GM21825 (cell line): Measurements from ENCODE around the gene PLEKHA7.
"Not testable (repeated sequence)": the region's sequence is repeated elsewhere in the genome, so short reads cannot be mapped to it uniquely, and the experiment has no call there.

ENCODE experiments used
- ATAC-seq: cut with Tn5 transposase; IDR thresholded peaks from one replicate; pipeline ENCODE4 v1.9.1; 2021; ENCODE audit warnings: mild to moderate bottlenecking, moderate library complexity; ENCODE audit not compliant: unreplicated experiment

Gene PLEKHA7

DNA sequence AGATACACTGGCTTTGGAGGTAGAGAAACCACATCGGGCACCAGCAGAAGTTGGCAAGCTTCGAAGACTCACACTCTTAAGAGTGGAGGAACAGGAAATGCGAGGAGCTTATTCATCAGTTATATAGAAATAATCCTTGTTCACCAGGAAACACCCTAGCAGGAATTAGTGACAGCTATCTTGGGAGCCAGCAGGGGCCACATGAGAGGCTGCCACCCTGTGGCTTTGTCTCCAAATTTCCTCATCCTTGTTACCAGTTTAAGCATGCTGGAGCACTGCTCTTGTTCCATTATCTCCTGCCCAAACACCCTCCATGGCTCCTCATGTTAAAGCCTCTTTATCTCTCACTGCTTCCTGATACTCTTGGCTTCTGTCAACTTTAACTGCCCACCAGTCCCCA is 131.0 kb downstream of the PLEKHA7 start:
- ATAC-seq, result no peak

DNA sequence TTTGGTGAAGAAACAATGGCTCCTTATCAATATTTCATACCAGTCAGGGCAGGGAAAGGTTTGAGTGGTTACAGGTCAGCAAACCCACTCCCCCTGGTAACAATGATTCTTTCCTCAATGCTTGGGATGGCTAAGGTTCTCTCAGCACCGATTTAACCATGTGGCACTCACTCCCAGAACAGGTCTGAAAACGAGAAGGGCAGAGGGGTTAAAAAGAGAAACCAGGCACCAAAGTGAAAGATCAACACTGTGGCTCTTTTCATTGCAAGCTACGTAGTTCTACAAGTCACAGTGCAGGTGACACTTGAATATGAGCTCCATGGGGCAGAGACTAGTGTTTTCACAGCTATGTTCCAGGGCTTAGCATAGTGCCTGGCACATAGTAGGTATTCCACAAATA is 132.4 kb downstream of the PLEKHA7 start:
- no peak for ATAC-seq

DNA sequence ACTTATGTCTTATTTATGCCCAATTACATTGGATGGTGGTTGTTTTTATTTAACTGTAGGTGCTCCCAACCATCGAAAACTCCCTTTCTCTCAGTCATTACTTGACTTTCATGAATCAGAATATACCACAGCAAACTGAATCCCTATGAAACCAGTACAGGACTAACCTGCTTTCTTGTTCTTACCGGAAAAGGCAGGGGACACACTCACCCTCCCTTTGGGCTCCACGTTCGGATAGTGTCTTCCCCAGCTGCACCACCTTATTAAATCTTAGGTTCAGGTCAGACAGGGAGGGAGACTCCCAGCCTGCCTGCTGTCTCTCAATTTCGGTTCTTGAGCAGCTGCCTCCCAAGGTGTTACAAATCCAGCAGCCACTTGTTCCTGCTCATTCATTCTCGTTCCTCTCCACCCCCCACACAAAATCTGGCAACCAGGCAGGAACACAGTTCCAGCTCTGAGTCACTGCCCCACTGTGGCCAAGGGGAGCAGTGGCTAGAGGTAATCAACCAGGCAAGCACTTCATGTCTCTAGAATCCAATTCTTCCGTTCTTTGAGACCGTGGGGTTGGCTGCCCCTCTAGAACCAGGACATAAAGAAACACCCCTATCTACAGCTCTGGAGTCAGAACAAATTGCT is 133.0 kb downstream of the PLEKHA7 start:
- ATAC-seq, result no peak

DNA sequence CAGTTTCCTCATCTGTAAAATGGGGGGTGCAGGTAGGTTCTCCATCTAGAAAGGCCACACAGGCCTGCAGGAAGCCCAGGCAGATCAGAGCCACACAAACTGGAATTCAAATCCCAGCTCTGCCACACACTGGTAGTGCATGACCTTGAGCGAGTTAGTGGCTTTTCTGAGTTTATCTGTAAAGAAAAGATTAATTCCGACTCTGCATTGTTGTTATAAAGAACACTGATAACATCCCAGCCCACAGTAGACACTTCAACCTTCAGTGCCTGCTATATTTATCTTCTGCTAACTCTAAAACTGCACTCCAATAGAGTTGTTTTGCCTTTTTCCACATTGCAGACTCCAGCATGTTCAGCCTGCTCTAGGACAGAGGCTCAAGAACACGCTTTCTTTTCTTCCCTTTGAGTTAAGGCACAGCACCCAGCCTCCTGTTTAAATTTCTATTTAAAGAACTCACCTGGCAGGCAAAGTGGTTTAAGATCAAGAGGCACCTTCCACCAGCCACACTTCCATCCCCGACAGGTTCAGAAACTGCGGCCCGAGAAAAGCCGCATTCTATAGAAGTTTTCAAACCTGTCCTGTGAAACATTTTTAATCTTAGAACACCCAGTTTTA is 133.9 kb downstream of the PLEKHA7 start:
- ATAC-seq, result no peak

DNA sequence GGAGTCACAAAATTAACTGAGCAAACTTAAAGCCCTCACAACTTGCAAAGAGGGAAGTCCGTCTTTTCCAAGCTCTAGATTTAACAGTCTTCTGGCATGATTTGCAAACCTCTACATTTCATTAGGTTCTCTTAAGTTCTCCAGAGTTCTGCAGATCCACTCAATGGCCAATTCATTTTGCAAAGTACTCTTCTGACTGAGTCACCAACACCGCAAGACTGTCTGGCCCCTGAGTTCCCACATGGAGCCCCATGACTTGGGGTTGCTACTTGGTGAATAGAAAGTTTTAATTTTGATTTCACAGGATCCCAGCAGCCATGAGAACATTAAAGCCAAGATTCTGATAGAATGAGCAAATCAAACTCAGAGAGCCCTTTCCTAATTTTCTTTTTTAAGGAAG is 134.5 kb downstream of the PLEKHA7 start:
- ATAC-seq, result no peak

DNA sequence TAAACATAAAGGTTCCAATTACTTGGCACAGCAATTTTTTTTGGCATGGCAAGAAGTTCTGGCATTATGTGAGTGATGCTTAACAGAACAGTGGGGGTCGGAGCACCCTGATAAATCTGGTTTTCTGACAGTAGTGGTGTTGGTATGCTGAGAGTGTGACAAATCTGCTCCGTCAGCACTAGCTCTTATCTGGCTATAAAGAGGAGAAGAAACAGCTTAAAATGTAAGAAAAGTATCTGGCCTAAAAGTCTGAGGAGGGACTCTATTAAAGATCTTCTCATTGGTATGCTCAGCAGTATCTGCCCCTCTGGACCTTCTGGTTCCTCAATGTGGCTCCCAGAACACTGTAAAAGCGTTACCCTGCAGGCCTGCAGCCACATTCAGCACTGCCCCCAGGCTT is 137.4 kb downstream of the PLEKHA7 start:
- ATAC-seq, result no peak

DNA sequence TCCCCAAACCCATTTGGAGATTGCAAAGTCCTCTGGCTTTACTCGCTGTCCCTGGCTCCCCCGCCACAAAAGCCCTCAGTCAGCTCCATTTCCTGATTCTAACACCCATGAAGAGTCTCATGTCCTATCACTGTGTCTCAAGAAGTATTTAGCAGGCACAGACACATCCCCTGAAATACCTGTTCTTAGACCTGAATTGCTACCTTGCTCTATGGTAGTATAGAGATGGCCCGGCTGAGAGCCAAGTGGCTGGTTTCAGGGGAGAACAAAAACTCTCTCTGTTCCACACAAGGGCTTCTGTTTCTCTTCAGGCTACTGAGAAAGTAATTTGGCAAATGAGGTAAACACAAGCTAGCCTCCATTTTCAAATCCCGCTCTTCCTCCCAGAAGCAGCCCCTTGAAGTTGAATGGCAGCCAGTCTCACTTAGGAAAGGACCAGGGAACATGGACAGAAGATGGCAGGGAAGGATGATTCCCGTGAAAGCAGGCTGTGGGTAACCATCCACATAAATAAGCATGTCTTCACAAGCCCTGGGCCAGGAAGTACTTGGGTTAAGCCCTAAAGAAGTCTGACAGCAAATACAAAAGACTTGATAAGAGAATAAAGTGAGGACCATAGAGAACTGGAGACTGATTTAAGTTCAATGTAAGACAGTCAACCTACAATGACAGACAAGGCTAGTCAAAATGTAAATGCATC is 138.0 kb downstream of the PLEKHA7 start:
- ATAC-seq, result no peak

DNA sequence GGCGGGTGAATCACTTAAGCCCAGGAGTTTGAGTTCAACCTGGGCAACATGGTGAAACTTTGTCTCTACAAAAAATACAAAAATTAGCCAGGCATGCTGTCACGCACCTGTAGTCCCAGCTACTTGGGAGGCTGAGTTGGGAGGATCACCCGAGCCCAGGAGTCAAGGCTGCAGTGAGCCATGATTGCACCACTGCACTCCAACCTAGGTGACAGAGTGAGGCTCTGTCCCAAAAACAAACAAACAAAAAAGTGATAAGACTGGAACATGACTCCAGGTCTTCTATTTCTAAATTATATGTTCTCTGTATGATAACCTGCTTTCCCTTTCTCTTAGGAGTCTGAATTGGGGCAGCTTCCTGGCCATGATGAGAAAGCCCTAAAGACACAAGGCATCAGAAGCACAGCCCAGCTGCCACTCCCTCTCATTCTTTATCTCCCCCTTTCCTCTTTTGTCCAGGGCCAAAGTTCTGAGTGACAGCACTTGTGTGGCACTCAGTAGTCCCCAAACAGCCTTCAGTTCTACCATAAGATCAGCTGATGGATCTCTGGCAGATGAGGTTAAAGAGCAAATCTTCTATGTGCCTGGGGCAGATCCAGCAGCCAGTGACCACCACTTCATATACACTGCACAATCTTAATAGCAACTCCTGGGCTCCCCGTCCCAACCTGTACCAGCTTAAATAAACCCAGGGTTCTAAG is 139.8 kb downstream of the PLEKHA7 start:
- no peak for ATAC-seq

DNA sequence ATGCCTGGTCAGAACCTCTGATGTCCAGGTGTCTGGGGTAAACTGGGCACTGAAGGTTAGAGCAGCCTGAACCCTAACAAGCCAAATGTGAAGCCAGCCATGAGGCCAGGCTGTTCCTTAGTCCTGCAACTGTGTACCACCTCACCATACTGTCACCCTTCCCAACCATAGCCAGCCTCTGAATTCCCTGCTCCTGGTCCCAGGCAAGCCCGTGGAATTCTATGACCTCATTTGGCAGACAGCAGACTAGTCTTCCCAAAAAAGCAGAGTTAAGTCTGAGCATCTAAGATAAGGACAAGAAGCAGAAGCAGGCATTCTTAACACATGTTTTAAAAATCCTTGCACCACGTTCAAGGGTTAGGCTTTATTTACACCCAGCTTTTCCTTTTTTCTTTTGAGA is 140.9 kb downstream of the PLEKHA7 start:
- no peak for ATAC-seq

DNA sequence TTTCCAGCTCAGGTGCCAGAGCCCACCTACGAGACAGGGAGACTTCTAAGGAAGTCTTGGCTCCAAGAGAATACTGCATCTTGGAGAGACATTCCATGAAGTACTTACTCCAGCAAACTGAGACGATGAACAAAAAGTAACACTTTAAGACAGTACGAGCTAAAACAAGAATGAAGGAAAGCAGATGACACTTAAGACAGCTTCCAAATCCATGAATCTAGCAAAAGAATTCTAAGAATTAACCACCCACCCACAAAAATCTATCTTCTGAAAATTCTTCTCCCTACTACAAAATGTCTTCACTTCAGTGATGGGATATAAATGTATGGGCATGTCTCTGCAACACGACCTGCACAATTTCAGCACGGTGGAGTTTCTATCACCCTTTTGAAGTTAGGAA is 142.8 kb downstream of the PLEKHA7 start:
- ATAC-seq, result no peak

DNA sequence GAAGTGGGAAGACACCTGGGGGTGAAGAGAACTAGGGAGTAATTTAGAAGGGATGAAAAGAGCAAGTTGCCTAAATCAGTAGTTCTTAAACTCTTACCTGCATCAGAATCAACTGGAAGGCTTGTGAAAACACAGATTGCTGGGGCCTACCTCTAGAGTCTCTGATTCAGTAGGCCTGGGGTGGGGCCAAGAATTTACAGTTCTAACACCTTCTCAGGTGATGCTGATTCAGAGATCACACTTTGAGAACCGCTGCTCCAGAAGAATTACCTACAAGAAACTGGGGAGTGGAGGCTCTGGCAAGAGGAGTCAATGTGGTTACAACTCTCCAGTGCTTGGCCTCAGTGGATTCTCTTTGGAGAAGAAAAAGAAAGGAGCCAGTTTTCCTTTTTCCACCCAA is 147.1 kb downstream of the PLEKHA7 start:
- no peak for ATAC-seq

DNA sequence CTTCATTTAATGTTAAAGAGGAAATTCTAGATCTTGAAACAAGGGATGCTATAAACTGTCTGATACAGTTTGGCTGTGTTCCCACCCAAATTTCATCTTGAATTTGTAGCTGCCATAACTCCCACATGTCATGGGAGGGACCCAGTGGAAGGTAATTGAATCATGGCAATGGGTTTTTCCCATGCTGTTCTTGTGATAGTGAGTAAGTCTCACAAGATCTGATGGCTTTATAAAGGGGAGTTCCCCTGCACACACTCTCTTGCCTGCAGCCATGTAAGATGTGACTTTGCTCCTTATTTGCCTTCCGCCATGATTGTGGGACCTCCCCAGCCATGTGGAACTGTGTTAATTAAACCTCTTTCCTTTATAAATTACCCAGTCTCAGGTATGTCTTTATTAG is 149.8 kb downstream of the PLEKHA7 start:
- not testable (repeated sequence) for ATAC-seq

DNA sequence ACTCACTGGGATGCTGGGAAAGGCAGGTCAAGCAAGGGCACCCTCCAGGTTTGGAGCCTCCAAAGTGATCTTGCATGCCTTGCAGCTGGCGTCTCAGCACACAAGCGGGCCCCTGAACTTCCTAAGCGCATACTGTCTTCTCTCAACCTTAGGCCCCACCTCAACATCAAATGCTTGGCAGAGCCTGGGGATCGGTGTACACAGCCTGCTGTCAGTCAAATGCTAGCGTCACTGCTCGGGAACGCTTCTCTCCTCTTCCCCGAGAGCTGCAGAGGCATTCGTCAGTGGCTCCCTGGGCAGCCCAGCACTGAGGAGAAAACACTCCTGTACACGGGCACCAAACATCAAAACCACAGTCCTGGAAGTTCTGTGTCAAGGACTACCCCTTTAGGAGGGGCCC is 150.8 kb downstream of the PLEKHA7 start:
- no peak for ATAC-seq

DNA sequence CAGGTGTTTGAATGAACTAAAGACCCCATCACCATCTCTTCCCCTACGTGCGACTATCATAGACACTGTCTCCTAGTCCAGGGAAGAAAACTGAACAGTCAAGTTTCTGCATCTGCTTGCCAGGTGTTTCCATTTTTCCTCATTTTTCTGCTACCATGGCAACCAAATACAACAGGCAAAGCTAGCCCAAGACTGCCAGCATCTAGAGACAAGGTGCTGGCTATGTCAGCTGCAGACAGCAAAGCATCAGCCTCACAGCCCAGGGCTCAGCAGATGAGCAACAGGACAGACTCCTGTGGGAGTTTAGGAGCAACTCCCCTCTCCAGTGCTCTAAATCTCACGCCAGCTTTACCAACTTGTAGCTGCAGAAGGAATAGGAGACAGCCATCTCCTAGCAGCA is 151.5 kb downstream of the PLEKHA7 start:
- ATAC-seq, result no peak

DNA sequence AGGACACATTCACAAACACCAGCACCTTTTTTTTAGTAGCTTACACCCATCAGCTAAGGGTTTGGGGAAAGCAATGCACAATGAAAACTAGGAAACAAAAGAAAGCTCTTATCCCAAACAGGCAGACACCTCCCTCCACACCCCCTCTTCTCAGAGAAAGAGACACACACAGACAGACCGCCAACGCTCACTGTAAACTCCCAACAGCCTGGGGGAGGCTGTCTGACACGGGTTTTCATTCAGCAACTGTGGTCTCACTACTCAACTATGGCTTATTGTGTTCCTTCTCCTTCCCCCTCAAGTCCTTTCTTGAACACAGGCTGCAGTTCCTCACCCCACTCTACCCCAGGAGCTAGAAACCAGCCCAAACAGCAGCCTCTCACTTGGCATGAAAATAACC is 152.4 kb downstream of the PLEKHA7 start:
- no peak for ATAC-seq

DNA sequence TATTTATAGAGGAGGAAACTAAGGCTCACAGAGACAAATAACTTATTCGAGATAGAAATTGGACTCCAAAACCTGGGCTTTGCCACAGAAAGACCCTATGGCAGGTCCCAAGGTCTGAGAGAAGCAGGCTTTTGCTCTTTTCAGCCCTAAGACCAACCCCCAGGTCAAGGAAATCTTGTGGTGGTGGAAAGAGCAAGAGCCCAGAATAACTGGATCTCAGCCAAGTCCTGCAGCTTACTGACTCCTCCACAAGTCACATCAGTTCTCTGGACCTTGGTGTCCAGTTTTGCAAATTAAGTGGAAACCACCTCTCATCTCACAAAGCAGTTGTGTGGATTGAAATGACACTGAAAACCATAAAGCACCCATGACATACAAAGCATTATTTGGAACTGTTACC is 153.6 kb downstream of the PLEKHA7 start:
- no peak for ATAC-seq

DNA sequence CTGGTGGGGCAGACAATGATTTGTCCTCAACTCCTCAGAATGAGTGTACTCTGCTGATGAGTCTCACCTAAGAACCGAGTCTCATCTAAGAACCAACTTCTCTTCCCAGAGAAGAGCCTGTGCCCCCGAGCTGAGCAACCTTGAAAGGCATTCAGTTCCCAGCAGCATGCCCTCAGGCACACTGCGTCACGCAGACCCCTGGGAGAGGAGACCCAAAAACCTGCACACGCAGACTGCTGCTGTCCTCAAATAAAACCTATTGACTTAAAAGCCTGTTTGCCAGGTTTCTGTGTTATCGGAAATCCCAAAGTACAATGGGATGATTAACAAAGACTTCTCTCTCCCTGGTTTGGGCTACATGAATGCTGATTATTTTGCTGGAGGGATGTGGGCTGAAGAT is 154.6 kb downstream of the PLEKHA7 start:
- ATAC-seq, result no peak

DNA sequence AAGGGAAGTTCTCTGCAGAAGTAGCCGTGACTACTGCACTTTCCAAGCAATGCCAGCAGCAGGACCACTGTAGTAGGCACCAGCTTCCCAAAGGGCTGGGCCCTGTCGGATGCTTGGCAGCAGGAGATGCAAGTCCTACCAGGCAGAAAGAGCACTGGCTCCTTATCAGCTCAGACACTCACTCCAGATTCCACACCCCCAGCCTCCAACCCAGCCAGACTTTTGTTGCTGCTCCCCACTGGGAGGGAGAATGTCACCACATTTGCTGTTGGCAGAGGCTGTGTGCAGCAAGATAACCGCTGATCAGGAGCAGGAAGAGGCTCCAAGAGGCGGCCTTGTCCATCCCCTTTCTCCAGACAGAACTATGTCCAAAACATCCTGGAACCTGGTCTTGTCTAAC is 157.0 kb downstream of the PLEKHA7 start:
- ATAC-seq, result no peak

DNA sequence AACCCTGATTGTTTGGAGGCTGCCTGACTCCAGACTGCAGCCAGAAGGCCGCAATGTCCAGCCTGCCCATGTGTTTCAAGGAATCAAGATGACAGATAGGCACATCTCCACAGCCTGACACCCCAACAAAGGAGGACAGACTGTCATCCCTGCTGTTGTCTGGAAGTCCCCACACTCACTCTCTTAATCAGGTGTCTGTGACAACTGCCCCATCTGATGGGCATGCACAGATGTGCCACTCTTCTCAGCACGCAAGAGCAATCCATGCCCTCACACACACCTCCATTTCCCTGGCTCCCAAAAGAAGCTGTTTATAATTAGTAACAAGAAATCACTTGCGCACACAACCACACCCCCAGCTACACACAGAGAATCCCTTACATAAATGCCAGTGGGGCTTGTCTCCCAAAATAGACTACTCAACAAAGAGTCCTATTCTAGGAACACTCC is 158.2 kb downstream of the PLEKHA7 start:
- ATAC-seq, result no peak

DNA sequence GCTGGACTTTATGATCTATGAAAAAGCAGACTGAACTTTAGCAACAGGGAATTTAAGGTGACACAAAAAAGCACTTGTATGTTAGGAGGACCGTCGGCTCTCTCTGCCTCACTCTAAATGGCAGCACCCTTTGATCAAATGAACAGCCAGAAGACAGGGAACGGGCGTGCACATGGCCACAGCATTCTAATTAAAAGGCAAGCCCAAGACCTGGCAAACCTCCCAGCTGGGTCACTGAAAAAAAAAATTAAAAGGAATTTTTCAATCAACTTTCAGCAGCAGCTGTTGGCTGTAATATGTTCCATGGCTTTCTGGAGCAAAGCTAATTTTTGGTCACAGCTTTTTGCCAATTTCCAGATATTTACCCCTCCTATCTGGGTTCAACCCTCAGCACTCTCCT is 159.2 kb downstream of the PLEKHA7 start:
- no peak for ATAC-seq

DNA sequence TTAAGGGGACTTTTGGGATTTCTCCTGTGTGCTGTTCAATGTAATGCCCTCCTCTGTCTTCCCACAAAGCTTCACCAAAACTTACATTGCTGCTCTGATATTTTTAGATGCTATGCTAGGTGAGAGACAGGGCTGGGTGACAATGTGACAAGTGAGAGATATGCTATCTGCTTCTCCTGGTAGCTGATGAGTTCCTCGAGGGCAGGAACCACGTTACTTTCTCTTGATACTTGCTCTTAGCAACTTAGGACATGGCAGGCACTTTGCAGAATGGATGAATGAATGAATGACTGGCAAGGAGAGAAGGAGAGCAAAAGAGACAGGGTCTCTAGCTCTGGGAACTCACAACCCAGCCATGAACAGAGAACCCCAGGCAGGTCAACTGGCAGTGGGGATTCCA is 160.4 kb downstream of the PLEKHA7 start:
- ATAC-seq, result no peak

DNA sequence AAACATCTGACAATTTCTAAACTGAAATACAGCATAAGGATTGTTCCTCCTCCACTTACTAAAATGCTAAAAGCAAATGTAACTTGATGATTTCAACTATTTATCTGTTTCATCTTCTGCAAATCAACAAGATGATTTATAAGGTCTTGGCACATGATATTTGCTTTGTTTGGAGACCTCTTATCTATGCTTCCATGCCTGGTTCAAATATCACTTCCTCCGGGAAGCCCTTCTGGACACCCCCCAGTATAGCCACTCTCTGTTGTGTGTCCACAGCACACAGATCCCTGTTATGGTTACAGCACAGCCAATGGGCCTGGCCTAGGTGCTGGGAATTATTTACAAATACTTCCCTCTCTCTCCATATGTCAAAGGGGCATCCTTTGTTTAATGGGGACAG is 160.9 kb downstream of the PLEKHA7 start:
- ATAC-seq, result no peak
